Left ventricle myocardium inferior (tissue), 1 donor: ENCODE results near the gene MCRIP1. TPM values are rescaled to one million over a fixed set of nuclear protein-coding genes. Genes with fewer than 3 reads are reported as not detected.

Experiments
- DNase-seq: peaks from one replicate; pipeline ENCODE4 v3.0.0-alpha.2; 2020
- H3K27ac ChIP-seq: fragments of 200-600 bp; replicated peaks from 2 replicates; pipeline ENCODE4 v1.8.0; 2021
- H3K27me3 ChIP-seq: fragments of 200-600 bp; 2 replicates; pipeline ENCODE4 v1.8.0; 2021; ENCODE audit warnings: low read depth
- H3K36me3 ChIP-seq: fragments of 200-600 bp; 2 replicates; pipeline ENCODE4 v1.8.0; 2021
- H3K4me1 ChIP-seq: fragments of 200-600 bp; 2 replicates; pipeline ENCODE4 v1.8.0; 2021
- H3K4me3 ChIP-seq: fragments of 200-600 bp; 2 replicates; pipeline ENCODE4 v1.8.0; 2021; ENCODE audit warnings: mild to moderate bottlenecking, moderate library complexity
- H3K9me3 ChIP-seq: fragments of 200-600 bp; replicated peaks from 2 replicates; pipeline ENCODE4 v1.8.0; 2021
- CTCF ChIP-seq: fragments of 200-600 bp; IDR thresholded peaks from 2 replicates; pipeline ENCODE4 v1.8.0; 2021; ENCODE audit warnings: antibody characterized with exemption, mild to moderate bottlenecking, borderline replicate concordance
- intact Hi-C: fragments of 100-400 bp; cut with micrococcal nuclease; formaldehyde crosslinking; loops from one replicate; pipeline ENCODE4 v1.11.0; 2022
- total RNA-seq: library from RNA; stranded (reverse); fragmentation: NEBNext Ultra II Directional; extraction: Animal tissue kit (Norgen Biotek cat#: 25700); gene quantifications from one replicate; pipeline ENCODE4 v1.2.1, GENCODE V29; 2021
- donor health status: DM: no; HTN: yes; CAD: no; lungs with severe emphysema.

MCRIP1 gene
- total RNA-seq, 1 donor from 2014 or later = 110 TPM

GRCh38 chr17:81849457-81849856 lies 16.4 kb upstream of the MCRIP1 start:
- Histone ChIP-seq H3K4me1 (peaks cover 2% of the 10 kb centered on the region), H3K27me3 (no peaks in the 10 kb centered on the region), H3K27ac (no peak overlapping the region), H3K36me3 (peaks cover 98% of the 10 kb centered on the region), H3K4me3 (no peak overlapping the region), H3K9me3 (no peaks in the 10 kb centered on the region)
- intact Hi-C loops = no loop called here
- DNase-seq = no peak
- TF ChIP-seq CTCF = no peak

- intact Hi-C loops = no loop called here
- no peak for DNase-seq
- no peak overlapping the region for H3K27ac ChIP-seq
- peaks cover 2% of the 10 kb centered on the region for H3K4me1 ChIP-seq
- H3K9me3 ChIP-seq = no peaks in the 10 kb centered on the region
- TF ChIP-seq CTCF = no peak
- H3K4me3 ChIP-seq = no peak overlapping the region
- no peaks in the 10 kb centered on the region for H3K27me3 ChIP-seq
- H3K36me3 ChIP-seq = peaks cover 93% of the 10 kb centered on the region
These were observed 13.9 kb upstream of the MCRIP1 start for GRCh38 chr17:81846743-81847689.

- Histone ChIP-seq H3K36me3 (peaks cover 84% of the 10 kb centered on the region), H3K4me1 (peaks cover 11% of the 10 kb centered on the region), H3K9me3 (no peaks in the 10 kb centered on the region), H3K4me3 (no peak overlapping the region), H3K27ac (no peak overlapping the region), H3K27me3 (no peaks in the 10 kb centered on the region)
- TF ChIP-seq CTCF = no peak
- intact Hi-C loops = no loop called here
- no peak for DNase-seq
These were observed 13.0 kb upstream of the MCRIP1 start for GRCh38 chr17:81845881-81846742.

GRCh38 chr17:81845361-81845760 lies 12.3 kb upstream of the MCRIP1 start:
- Histone ChIP-seq H3K27me3 (no peaks in the 10 kb centered on the region), H3K27ac (no peak overlapping the region), H3K4me1 (peaks cover 19% of the 10 kb centered on the region), H3K4me3 (no peak overlapping the region), H3K9me3 (no peaks in the 10 kb centered on the region), H3K36me3 (peaks cover 79% of the 10 kb centered on the region)
- intact Hi-C loops = no loop called here
- no peak for DNase-seq
- TF ChIP-seq CTCF = no peak

GRCh38 chr17:81844887-81845286 lies 11.8 kb upstream of the MCRIP1 start:
- H3K36me3 ChIP-seq = peaks cover 74% of the 10 kb centered on the region
- intact Hi-C loops = no loop called here
- TF ChIP-seq CTCF = no peak

More at GRCh38 chr17:81844887-81845286, 11.8 kb upstream of the MCRIP1 start:
- no peak for DNase-seq
- Histone ChIP-seq H3K27me3 (no peaks in the 10 kb centered on the region), H3K4me3 (no peak overlapping the region), H3K27ac (no peak overlapping the region), H3K9me3 (no peaks in the 10 kb centered on the region), H3K4me1 (peaks cover 21% of the 10 kb centered on the region)
